ENCODE data around the gene PMEL. TPM values are rescaled to one million over a fixed set of nuclear protein-coding genes. Genes with fewer than 3 reads are reported as not detected.

The PMEL gene
- total and polyA plus RNA-seq, 9 of the 15 experiments (the other 6 are each of a cell fraction or from before 2014, with no cell fraction given): 0.36 to 2.0 (median 0.98) TPM

DNA sequence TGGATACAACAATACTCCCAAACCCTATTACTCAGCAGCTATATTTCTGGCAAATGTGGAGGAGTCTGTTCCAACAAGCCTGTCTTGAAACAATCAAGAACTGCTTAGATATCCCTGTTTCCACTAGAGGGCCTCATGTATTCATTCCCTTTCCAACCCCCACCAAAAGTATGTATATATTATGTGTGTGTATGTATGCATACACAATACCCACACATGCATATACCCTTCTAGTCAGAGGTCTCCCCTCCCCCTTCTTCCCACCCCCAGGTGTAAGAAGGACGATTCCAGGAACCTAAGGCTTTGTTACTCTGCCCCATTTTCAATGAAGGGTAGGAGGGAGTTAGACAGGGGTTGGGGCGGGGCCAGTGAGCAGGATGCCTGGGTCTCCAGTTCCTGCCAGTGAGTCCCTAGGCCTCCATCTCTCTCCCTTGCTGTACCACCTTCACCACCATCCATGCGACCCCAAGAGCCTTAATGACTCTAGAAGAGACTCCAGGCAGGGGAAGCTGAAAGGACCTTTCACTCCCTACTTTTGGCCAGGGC lies 35.0 kb downstream of the PMEL start, which contains the start of gene DGKA:
TSS of gene DGKA (plus strand) at position 392 of the 546 bp plus-strand sequence. CDS start 5,342 bp downstream, outside the sequence.
- Histone ChIP-seq H3K79me2 (ENCODE audit: control insufficient read depth, insufficient read depth, low read length) (peaks cover 31% of the 10 kb centered on the region), H3K9me3 (replicated peaks; ENCODE audit: control insufficient read depth, insufficient read depth, low read depth, low read length) (no peaks in the 10 kb centered on the region), H3K36me3 (ENCODE audit: control insufficient read depth, insufficient read depth, low read length) (peaks cover 1% of the 10 kb centered on the region; the same call in 2 of the 3 replicates), H4K20me1 (replicated peaks; ENCODE audit: control insufficient read depth, insufficient read depth, low read length) (no peaks in the 10 kb centered on the region), H3K27ac (ENCODE audit: extremely low read depth, low read depth, low read length) (peak within 1 kb of the TSS; percentile 44), H3K27me3 (ENCODE audit: control insufficient read depth in 2 of 2, insufficient read depth in 2 of 2, low read length in 2 of 2) (no peaks in the 10 kb centered on the region), H3K4me3 (peak within 1 kb of the TSS; percentile 38), H3K4me1 (replicated peaks in 1 of 2; ENCODE audit: control insufficient read depth in 2 of 2, insufficient read depth in 2 of 2, low read length in 2 of 2) (peaks cover 29% of the 10 kb centered on the region in 2 experiments; a peak in 4 of 5 replicates), H3K9ac (ENCODE audit: insufficient read depth in 1 of 2, low read depth in 2 of 2, low read length in 2 of 2) (peak within 1 kb of the TSS; percentile 53 to 93), H2AFZ (ENCODE audit: low read depth, low read length) (peak within 1 kb of the TSS; percentile 92), H3K9me1 (ENCODE audit: control insufficient read depth, insufficient read depth, low read length) (no peaks in the 10 kb centered on the region), H3K4me2 (ENCODE audit: insufficient read depth, low read length) (peak within 1 kb of the TSS; percentile 87)
- ChIA-PET CTCF (ENCODE audit: low intra/inter-chr PET ratio) (no interaction called here), POLR2A (interaction anchor here (0.6 to 2.1 kb wide), 5 partner anchors 9 to 142 kb away, joined by 3 to 18 read pairs (median 4); partner anchors contain the start of gene DNAJC14)
- DNase-seq (ENCODE audit: extremely low read depth in 1 of 4, low spot score in 3 of 4): peak; percentile 56 to 77 (median 62)
- intact Hi-C loops (cut with micrococcal nuclease) (no loop called here), in situ Hi-C loops (cut with MboI) (no loop called here)
- peak; percentile 50 for ATAC-seq
- FAIRE-seq: peak; percentile 48
- BruUV-seq (replicated peaks): no TSS peak
- WGBS (ENCODE audit: insufficient coverage, low coverage, missing lambda C conversion rate): 28% methylated on average over 3 of the region's 3 CpGs
- TF ChIP-seq PHF20 (IDR thresholded peaks at IDR 0.05; ENCODE audit: partially characterized antibody): no peak
- no peak for TF ChIP-seq SP2 (IDR thresholded peaks at IDR 0.05; ENCODE audit: extremely low read depth, low read depth, low read length, poor library complexity, severe bottlenecking)
- peak; percentile 56 for TF ChIP-seq NEUROD1 (IDR thresholded peaks at IDR 0.05; ENCODE audit: borderline replicate concordance, low read depth, low read length, partially characterized antibody)
- TF ChIP-seq ZBTB1 (CRISPR knock-in tag; IDR thresholded peaks at IDR 0.05; ENCODE audit: borderline replicate concordance, low read depth): no peak
- no peak for TF ChIP-seq POLR2AphosphoS2 (IDR thresholded peaks at IDR 0.05; ENCODE audit: low read length)
- TF ChIP-seq, protein P1, sequence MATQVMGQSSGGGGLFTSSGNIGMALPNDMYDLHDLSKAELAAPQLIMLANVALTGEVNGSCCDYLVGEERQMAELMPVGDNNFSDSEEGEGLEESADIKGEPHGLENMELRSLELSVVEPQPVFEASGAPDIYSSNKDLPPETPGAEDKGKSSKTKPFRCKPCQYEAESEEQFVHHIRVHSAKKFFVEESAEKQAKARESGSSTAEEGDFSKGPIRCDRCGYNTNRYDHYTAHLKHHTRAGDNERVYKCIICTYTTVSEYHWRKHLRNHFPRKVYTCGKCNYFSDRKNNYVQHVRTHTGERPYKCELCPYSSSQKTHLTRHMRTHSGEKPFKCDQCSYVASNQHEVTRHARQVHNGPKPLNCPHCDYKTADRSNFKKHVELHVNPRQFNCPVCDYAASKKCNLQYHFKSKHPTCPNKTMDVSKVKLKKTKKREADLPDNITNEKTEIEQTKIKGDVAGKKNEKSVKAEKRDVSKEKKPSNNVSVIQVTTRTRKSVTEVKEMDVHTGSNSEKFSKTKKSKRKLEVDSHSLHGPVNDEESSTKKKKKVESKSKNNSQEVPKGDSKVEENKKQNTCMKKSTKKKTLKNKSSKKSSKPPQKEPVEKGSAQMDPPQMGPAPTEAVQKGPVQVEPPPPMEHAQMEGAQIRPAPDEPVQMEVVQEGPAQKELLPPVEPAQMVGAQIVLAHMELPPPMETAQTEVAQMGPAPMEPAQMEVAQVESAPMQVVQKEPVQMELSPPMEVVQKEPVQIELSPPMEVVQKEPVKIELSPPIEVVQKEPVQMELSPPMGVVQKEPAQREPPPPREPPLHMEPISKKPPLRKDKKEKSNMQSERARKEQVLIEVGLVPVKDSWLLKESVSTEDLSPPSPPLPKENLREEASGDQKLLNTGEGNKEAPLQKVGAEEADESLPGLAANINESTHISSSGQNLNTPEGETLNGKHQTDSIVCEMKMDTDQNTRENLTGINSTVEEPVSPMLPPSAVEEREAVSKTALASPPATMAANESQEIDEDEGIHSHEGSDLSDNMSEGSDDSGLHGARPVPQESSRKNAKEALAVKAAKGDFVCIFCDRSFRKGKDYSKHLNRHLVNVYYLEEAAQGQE (IDR thresholded peaks at IDR 0.05; ENCODE audit: borderline replicate concordance): 0 out of 2 replicates have a peak, but pooled peaks have one; percentile 12
- TF ChIP-seq, protein P1 (CRISPR knock-in tag; IDR thresholded peaks at IDR 0.05; ENCODE audit: low read depth): no peak
- TF ChIP-seq ETV5 (CRISPR knock-in tag; IDR thresholded peaks at IDR 0.05; ENCODE audit: low read depth): 0 out of 2 replicates have a peak, but pooled peaks have one; percentile 11
- peak; percentile 30; the same call in 1 of the 2 replicates for TF ChIP-seq SMC3 (conservative IDR thresholded peaks at IDR 0.05; ENCODE audit: insufficient read depth, low read depth, low read length)
- TF ChIP-seq KLF13 (tag; IDR thresholded peaks at IDR 0.05; ENCODE audit: borderline replicate concordance, low read depth): no peak
- TF ChIP-seq ZNF24 (IDR thresholded peaks at IDR 0.05): no peak
- TF ChIP-seq FOXO4 (CRISPR knock-in tag; IDR thresholded peaks at IDR 0.05): no peak
